Ishikawa (cell line): ENCODE results near the gene COX19.

ENCODE experiments used
- CEBPB ChIP-seq: IDR thresholded peaks from 2 replicates; pipeline ENCODE4 v1.6.1; 2012
- CREB1 ChIP-seq: IDR thresholded peaks from 2 replicates; pipeline ENCODE4 v1.6.1; 2012; ENCODE audit warnings: low read depth
- EGR1 ChIP-seq: IDR thresholded peaks from 2 replicates; pipeline ENCODE4 v1.6.1; 2012
- EP300 ChIP-seq: IDR thresholded peaks from 2 replicates; pipeline ENCODE4 v1.6.1; 2012; ENCODE audit warnings: borderline replicate concordance
- FOXM1 ChIP-seq: IDR thresholded peaks from 2 replicates; pipeline ENCODE4 v1.6.1; 2012; ENCODE audit warnings: low read depth, borderline replicate concordance
- MAX ChIP-seq: IDR thresholded peaks from 2 replicates; pipeline ENCODE4 v1.6.1; 2012
- NFIC ChIP-seq: IDR thresholded peaks from 2 replicates; pipeline ENCODE4 v1.6.1; 2012
- RAD21 ChIP-seq: IDR thresholded peaks from 2 replicates; pipeline ENCODE4 v1.6.1; 2012; ENCODE audit warnings: low read depth
- REST ChIP-seq: IDR thresholded peaks from 2 replicates; pipeline ENCODE4 v1.6.1; 2012; ENCODE audit warnings: low read depth, mild to moderate bottlenecking
- TAF1 ChIP-seq: IDR thresholded peaks from 2 replicates; pipeline ENCODE4 v1.6.1; 2012; ENCODE audit warnings: low read depth, mild to moderate bottlenecking
- TCF12 ChIP-seq: IDR thresholded peaks from 2 replicates; pipeline ENCODE4 v1.6.1; 2012; ENCODE audit warnings: low read depth
- TEAD4 ChIP-seq: IDR thresholded peaks from 2 replicates; pipeline ENCODE4 v1.6.1; 2012
- USF1 ChIP-seq: IDR thresholded peaks from 2 replicates; pipeline ENCODE4 v1.6.1; 2012
- YY1 ChIP-seq: IDR thresholded peaks from 2 replicates; pipeline ENCODE4 v1.6.1; 2012; ENCODE audit warnings: low read depth
- ZBTB7A ChIP-seq: IDR thresholded peaks from 2 replicates; pipeline ENCODE4 v1.6.1; 2012; ENCODE audit warnings: low read depth

The COX19 gene

GRCh38 chr7:1005303-1005702 is 30.0 kb upstream of the COX19 start:
- TF ChIP-seq RAD21 = no peak
- TF ChIP-seq CEBPB = no peak
- no peak for TF ChIP-seq TEAD4
- no peak for TF ChIP-seq MAX
- TF ChIP-seq EGR1 = no peak
- TF ChIP-seq TAF1 = no peak
- TF ChIP-seq USF1 = no peak
- no peak for TF ChIP-seq YY1
- no peak for TF ChIP-seq FOXM1
- no peak for TF ChIP-seq REST
- TF ChIP-seq NFIC = no peak
- no peak for TF ChIP-seq TCF12
- no peak for TF ChIP-seq ZBTB7A
- TF ChIP-seq EP300 = no peak
- TF ChIP-seq CREB1 = no peak

GRCh38 chr7:1004018-1004852 is 28.9 kb upstream of the COX19 start:
- TF ChIP-seq CREB1 (no peak), TCF12 (no peak), MAX (no peak), TEAD4 (no peak), YY1 (no peak)

GRCh38 chr7:999941-1000935 is 24.9 kb upstream of the COX19 start:
- no peak for TF ChIP-seq TEAD4
- no peak for TF ChIP-seq MAX
- TF ChIP-seq EP300 = no peak
- no peak for TF ChIP-seq CREB1
- no peak for TF ChIP-seq REST
- TF ChIP-seq TCF12 = no peak
- no peak for TF ChIP-seq USF1
- no peak for TF ChIP-seq NFIC
- no peak for TF ChIP-seq RAD21
- no peak for TF ChIP-seq CEBPB
- no peak for TF ChIP-seq YY1
- no peak for TF ChIP-seq EGR1

GRCh38 chr7:999149-999879 is 24.0 kb upstream of the COX19 start:
- TF ChIP-seq TCF12 (no peak), EP300 (no peak), USF1 (no peak), CEBPB (no peak), MAX (no peak), TAF1 (no peak), FOXM1 (no peak), TEAD4 (no peak), ZBTB7A (no peak), REST (no peak), CREB1 (no peak), NFIC (no peak), EGR1 (no peak), RAD21 (no peak)
